GM19452 (cell line): Measurements from ENCODE around the gene COL4A2.

ENCODE experiments used
- ATAC-seq: cut with Tn5 transposase; IDR thresholded peaks from one replicate; pipeline ENCODE4 v1.9.1; 2021; ENCODE audit not compliant: unreplicated experiment

Gene COL4A2

DNA sequence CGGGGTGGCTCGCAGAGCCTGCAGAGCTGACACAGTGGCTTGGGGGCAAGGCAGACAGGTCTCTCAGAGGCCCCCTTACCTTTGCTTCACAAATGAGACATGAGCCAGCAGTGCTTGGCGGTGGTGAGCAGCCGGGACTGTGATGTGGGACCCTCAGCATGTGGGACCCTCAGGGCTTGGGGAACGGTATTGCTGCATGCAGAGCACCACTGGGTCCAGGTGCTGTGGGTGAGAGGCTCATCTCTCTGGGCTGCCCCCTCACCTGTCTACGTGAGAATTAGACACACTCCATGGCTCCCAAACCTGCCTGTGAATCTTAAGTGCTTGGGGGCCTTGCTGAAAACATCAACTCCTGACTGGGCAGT lies 106.6 kb downstream of the COL4A2 start:
- ATAC-seq: no peak

DNA sequence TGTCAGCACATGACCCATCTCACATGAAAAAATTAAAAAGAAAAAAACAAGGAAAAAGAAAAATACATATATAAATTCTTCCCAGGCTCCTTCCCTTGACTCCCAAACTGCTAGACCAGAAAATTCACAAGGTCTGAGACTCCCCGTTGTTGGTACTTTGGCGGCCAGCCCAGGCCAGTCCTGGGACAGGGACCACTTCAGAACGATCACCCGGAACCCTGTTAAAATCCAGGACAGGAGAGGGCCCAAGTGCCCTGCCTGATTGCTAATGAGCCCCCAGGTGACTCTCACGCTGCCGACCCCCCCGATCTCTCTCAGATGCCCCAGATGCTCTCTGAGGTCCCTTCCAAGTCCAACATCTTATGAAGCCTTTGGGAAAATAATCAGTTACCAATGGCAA lies 107.2 kb downstream of the COL4A2 start:
- no peak for ATAC-seq

DNA sequence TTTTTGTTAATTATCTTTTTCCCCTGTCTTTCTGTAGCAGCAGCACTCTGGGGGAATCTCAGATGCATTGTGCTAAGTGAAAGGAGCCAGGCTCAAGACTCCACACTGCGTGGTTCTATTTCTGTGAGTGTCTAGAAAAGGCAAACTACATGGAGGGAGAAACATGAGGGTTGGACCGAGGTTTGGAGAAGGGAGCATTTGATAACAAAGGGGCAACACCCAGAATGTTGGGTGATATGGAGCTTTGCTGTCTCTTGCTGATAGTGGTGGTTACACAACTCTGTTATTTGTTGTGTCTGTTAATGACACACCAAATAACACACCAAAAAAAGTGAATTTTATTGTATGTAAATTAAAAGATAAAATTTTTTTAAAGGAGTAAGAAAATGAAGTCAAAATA lies 107.8 kb downstream of the COL4A2 start:
- no peak for ATAC-seq

DNA sequence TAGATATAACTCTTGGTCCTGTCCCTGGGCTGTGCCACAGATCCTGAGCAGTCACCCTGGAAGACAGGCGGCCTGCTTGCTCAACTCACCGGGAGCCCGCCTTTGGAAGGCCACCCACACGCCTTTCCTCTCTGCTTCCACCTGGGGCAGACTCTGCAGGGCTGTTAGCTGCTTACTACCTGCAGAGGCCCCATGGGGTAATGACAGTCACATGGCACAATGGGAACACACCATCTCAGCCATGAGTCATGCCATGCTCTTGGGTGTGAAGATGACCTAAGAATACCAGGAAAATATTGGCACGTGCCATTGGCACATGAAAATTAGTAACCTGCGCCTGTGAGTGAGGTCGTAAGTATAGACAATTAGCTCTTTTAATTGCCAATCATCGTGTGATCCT lies 108.6 kb downstream of the COL4A2 start:
- ATAC-seq: no peak

DNA sequence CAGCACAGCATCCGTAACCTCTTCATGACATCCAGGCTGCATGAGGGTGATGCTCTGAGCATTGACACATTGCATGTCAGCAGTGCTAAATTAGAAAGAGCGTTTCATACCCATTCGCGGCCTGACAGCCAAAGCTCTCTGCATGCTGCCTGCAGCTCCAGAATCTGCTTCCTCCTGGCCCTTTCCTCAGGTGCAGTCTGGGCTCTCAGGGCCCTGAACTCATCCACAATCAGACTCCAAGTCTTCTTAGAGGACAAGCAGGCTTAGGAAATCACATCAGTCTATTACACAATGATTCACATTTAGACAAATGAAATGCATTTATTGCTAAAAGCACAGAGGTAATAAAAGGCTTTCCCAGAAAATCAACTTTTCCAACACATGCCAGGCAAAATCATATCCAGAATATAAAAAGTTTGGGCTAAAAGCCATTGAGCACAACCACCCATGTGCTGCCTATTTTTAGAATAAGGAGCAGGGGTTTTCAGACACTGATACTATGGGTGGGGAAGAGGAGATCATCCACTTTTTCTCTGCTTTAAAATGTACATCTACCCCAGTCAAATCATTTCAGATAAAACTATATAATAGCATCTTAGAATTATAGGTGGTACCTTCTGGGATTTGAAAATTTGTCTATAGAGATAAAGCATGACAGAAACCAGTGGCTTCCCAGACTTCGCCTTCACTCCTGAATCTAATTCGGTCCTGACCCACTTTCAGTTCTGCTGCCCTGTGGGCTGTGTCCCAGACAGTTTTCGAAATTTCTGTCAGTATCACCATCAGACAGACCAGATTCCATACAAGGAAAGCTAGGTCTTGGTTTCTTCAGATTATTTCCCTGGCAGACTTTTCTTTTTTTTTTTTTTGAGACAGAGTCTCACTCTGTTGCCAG lies 109.3 kb downstream of the COL4A2 start:
- no peak for ATAC-seq

DNA sequence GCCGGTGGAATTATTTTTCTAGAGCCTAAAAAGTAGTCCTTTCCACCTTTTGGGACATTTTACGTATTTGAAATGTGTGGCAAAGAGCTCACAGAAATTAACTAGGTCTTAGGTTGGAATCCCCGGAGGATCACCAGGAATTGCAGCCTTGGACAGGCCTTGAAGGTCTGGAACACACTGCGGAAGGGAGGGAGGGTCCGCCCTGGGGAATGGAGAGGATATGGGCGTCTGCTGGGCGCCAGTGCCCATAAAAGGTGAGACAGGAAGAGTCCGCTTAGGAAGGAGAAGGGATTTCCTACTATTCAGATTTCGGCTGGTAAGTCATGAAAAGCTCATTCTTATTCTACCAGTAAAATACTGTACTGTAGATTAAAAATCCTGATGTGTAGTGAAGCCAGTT lies 111.9 kb downstream of the COL4A2 start:
- no peak for ATAC-seq

DNA sequence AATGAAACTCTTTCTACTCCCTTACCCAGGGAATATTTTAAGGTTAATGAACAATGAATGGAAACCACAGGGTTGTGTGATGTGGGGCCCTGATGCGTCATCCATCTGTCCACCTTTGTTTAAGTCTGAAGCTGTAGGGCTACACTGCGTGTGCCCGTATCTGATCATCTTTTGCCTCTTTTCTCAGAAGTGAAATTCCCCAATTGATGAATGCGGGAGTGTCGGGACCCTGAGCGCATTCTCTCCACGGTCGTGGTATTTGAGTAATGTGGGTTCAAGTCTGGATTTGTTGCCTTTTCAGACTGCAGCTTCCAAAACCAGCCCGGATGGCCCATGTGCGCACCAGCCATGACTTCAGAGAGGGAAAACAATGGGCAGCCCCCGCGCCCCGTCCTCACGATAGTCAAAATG lies 112.3 kb downstream of the COL4A2 start:
- ATAC-seq: peak; percentile 62

DNA sequence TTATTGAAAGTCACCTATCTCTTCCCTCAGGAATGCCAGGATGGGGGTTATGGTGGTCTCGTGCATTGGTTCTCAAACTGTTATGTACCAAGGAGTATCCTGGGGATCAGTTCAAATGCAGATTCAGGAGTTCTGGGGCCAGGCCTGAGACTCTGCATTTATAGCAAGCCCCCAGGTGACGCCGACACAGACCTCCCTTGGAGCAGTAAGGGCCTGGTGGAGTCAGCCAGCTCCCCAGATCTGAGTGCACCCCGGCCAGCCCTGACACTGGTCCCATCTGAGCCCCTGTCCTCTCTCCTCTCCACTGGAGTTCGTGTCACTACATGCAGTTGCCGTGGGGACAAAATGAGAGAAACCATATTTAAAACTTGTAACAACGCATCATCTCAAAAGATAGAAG lies 112.9 kb downstream of the COL4A2 start:
- ATAC-seq: no peak

DNA sequence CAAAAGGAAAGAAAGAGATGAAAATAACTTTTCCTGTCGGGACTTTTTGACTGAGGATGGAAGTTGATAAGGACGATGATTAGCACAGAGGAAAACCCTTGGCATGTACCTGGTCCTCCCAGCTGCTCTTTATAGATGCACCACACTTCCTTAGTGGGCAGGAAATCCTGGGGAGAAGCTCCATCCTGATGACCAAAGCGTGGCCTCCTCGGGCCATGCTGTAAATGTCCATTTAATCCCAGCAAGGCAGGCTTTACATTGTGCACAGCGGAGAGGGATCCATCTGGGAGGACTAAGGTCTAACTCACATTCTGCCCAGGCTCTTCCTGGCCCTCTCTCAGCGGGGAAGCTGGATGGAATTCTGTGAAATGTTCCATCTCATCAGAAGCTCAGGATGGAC lies 113.5 kb downstream of the COL4A2 start:
- no peak for ATAC-seq

DNA sequence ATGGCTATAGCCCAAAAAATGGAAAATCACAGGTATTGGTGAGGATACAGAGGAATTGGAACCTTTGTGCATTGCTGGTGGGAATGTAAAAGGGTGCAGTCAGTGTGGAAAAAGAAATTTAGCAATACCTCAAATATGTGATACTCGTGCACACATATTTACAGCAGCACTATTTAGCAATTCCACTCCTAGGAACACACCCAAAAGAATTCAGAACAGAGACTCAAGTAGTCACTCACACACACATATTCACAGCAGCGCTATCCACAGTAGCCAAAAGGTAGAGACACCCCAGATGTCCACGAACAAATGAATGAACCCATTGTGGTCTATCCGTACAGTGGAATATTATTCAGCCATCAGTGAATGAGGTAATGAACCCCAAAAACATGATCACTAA lies 114.0 kb downstream of the COL4A2 start:
- no peak for ATAC-seq

DNA sequence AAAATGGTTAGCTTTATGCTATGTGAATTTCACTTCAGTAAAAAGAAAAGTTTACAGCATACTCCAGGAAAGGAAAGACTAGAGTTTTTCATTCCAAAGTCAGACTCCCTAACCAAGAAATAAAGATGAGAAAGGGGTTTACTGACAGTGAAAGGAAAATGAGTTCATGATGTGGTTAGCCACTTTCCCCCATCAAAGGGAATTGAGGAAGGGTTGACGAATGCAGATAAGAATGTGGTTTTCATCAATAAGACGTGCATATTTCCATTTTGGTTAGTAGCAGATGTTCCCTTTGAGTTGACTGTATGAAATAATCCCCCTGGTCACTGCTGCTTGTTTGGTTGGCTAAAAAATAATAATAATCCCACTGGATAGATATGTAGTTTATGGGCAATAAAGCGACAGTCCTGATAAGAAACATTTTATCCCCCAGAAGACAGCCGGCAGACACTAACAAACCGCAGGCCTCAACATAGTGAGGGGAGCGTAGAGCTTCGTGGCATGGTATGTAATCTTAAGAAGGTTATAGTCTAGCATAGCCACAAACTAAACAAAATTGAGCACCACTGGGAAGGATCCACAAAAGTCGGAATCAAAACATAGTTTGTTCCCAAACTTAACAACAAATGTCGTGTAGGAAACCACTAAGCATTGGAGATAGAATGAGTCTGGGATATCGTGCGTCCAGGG lies 114.8 kb downstream of the COL4A2 start:
- ATAC-seq: no peak

DNA sequence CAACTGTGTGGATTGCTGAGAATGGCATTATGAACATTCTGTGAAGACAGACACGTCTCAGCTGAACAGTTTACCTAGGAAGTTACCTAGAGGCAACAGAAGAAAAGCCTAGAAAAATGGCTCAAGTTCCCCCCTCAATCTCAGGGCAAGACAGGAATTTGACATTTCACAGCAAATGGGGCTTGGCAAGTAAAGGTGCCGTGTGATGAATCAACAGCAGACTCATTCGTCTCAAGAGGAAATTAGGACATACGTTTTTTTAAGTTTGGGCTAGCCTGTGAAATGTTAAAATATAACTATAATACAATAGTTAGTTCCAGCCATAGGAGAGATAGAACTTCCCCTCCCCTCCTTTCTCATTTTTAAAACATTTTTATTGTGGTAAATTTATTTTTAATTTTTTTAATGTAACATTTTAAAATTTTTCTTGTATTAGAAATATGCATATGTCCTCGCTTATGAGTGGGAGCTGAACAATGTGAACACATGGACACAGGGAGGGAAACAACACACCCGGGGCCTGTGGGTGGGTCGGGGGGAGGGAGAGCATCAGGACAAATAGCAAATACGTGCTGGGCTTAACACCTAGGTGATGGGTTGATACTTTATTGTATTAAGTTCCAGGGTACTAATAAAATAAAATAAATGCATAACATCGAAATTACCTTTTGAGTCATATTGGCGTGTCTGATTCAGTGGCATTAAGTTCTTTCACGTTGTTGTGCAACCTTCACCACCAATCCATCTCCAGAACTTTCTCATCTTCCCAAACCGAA lies 116.0 kb downstream of the COL4A2 start:
- ATAC-seq: no peak

DNA sequence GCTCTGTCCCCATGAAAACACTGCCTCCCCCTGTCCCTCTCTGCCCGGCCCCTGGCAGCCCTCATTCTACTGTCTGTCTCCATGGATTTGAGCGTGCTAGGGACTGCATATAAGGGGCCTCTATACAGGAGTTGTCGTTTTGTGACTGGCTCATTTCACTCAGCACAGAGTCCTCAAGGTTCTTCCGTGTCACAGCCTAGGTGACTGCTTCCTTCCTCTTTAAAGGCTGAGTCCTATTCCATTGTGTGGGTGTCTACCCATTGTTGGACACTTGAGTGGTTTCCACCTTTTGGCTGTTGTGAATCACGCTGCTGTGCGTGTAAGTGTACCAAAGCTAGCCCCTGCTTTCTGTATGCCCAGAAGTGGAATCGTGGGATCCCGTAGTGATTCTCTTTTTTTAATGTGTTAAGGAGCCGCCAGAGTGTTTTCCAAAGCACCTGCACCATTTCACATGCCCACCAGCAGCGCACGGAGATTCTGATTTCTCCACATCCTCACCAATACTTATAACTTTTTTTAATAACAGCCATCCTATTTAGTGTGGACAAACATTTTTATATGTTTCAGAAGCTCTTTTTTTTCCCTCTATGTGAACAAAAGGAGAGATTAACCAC lies 116.7 kb downstream of the COL4A2 start:
- no peak for ATAC-seq

DNA sequence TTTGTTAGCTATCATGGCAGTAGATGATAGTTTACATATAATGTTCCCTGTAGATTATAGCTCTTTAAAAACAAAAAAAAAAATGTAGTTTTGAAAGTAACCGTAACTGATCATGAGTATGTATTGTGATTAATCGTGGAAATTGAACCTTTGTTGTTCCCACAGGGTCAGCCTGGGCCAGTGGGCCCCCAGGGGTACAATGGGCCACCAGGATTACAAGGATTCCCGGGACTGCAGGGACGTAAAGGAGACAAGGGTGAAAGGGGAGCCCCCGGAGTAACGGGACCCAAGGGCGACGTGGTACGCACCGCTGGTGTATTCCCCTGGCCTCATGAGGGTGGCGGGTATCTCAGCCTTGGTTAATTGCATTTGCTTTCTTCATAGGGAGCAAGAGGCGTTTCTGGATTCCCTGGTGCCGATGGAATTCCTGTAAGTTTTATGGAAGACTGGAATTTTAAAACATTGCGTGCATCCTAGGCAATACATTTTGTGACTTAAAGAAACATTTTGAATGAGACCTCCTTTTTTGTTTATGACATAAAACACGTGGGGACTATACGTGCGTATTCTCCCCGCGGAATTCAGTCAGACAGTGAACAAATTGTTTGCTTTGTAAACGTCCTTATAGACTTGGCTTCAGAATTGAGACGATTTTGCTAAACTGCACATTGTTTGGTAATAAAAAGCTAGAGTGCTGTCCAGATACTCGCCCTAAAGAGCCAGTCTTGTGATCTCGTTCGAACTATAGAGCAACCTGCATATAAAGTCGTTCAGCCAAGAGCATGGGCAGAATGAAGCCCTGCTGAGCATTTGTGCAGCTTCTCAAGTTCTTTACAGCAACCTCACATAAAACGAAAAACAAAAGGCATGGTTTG lies 117.7 kb downstream of the COL4A2 start:
- ATAC-seq: no peak

DNA sequence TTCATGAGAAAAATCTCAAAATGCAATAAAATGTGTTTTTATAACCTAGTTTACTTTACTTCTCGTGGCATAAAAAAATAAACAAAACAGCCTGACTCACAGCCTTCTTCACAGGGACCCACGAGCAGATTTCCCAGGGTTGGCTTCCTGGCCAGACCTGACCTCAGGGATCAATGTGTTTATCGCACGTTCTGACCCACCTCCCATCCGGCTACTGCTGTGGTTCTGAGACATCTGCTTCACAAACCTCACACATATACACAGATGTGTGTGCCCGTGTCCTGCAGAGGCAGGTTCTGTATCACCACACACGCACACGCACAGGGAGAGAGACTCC lies 118.3 kb downstream of the COL4A2 start:
- ATAC-seq: no peak

DNA sequence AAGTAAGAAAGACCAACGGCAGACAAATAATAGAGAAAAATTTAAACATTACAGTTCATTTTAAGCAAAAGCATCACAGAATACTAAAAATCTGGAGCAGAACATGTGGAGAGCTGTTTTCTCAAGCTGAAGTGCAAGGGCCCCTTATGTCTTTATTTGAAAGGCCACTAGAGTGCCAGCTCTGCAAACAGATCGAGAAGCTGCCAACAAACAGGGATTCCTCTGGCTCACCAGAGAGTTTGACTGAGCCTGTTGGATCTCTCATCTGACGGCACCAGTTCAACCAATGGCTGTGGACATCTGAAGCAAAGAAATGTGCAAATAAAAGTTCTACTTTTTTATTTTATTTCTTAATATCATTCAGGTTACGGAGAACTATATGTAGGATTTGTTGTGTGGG lies 119.7 kb downstream of the COL4A2 start:
- no peak for ATAC-seq

DNA sequence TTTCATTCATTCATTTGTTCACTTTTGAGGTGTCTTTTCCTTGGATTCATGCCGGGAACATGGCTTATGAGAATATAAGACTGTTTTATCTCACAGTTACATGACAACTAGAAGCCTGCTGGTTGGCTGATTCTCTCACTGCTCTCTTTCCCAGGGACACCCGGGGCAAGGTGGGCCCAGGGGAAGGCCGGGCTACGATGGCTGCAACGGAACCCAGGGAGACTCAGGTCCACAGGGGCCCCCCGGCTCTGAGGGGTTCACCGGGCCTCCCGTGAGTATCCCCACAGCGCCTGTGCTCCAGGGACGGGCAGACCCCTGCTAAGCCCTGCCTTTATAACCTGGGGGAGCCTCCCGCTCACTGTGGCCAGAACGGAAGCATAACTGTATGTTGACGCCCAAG lies 121.2 kb downstream of the COL4A2 start:
- no peak for ATAC-seq

DNA sequence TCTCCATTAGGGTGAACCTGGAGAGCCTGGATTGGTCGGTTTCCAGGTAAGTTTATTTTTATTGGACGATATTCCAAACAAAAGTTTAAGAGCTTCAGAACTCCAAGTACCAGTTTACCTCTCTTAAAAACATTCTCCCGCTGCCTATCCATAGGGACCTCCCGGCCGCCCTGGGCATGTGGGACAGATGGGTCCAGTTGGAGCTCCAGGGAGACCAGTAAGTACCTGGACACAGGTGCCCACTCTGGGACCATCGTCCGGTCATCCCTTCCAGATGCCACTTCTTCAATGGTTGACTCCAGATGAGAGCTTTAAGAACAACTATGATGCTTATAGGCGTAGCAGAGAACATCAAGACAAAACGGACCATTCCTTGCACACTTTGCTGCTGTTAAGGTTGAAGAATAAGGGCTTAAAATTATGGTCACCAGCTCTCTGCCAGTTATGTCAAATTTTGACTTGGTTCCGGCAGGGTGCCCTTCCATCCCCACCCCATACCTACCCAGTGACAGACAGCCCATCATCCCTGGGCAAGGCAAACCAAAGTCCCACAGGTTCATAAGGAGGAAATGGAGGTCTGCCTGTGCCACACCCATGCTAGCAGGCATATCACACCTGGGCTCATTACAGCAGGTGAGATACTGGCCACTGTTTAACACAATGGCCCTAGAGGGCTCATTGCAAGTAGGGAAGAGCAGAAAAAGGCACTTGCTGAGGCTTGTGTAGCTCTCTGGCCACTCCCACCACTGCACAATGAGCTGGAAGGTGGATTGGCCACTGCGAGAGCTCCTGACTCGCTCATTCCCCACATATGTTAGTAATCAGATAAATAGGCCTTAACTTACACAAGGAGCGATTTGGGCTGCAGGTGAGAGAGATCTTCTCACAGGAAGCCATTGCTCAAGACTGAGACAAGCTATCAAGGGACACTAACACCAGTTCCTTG lies 123.6 kb downstream of the COL4A2 start:
- ATAC-seq: no peak
